HG03442 (cell line): ENCODE measurements around the gene PIAS1.

Experiments used
- ATAC-seq: cut with Tn5 transposase; IDR thresholded peaks from one replicate; pipeline ENCODE4 v1.9.1; 2021; ENCODE audit warnings: mild to moderate bottlenecking, moderate library complexity; ENCODE audit not compliant: unreplicated experiment

PIAS1 gene

DNA sequence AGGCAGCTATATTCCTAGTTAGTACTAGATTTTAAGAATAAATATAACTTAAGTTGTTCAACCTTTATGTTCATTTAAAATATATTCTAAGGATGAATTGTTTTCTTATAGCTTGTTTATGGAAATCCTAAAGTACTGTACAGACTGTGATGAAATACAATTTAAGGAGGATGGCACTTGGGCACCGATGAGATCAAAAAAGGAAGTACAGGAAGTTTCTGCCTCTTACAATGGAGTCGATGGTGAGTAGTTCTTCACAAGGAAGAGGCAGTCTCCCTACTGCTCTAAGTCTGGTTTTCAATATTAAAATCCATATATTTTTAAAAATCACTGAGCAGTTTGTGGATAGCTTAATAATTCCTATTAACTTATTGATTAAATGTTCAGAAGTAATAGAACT, 121.4 kb downstream of the PIAS1 start:
- no peak for ATAC-seq

DNA sequence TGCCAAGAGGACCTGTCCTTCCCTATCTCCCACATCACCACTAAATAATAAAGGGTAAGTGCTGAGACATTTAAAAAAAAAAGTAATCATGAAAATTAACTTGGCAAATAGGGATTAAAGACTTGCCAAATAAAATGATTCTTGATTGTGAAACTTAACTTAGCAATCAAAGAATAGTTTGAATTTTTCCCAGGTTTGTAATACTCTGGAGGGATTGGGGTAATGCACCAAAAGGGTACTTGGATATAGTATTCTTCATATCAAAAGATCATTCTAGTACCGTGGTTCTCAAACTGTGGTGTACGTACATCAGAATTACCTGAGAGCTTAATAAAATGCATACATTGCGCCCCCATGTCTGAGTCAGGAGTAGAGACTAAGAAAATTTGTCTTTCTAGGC, 122.5 kb downstream of the PIAS1 start:
- ATAC-seq = no peak

DNA sequence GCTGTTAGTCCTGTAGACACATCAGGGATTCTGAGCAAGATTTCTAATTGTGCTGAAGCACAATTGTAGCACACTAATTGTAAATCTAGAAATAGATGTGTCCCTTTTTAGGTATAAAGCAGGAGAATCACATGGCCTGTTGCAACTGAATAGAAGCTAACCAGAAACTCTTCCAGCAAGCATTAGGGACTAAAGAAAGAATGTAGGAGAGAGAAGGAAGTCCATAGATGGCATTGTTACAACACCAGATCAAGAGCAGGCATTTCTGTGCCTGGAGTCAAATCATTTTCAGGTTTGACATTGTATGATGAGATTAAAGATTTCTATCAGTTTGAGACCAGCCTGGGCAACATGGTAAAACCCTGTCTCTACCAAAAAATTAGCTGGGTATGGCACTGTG, 123.6 kb downstream of the PIAS1 start:
- ATAC-seq = no peak

DNA sequence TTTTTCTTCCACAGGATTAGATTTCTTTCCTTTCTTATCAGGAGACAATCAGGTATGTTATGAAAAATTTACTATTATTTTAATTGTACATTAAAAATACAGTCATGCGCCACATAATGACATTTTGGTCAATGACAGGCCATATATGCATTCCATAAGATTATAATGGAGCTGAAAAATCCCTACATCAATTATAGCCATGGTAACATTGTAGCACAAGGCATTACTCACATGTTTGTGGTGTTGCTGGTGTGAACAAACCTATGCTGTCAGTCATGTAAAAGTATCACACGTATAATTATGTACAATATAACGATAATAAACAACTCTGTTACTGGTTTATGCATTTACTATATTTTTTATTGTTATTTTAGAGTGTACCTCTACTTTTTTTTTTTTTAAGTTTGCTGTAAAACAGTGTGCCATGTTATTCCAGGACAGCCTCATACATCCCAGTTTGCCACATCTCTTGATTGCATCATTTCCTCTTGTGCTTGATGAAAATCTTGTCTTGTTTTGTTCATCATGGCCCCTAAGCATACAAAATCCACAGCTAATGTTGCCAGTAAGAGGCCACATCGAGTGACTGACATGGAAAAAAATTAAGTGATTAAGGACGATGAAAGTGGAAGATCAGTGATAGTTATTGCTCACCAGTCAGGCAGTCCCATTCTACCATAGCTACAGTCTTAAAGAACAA, 129.7 kb downstream of the PIAS1 start:
- no peak for ATAC-seq

DNA sequence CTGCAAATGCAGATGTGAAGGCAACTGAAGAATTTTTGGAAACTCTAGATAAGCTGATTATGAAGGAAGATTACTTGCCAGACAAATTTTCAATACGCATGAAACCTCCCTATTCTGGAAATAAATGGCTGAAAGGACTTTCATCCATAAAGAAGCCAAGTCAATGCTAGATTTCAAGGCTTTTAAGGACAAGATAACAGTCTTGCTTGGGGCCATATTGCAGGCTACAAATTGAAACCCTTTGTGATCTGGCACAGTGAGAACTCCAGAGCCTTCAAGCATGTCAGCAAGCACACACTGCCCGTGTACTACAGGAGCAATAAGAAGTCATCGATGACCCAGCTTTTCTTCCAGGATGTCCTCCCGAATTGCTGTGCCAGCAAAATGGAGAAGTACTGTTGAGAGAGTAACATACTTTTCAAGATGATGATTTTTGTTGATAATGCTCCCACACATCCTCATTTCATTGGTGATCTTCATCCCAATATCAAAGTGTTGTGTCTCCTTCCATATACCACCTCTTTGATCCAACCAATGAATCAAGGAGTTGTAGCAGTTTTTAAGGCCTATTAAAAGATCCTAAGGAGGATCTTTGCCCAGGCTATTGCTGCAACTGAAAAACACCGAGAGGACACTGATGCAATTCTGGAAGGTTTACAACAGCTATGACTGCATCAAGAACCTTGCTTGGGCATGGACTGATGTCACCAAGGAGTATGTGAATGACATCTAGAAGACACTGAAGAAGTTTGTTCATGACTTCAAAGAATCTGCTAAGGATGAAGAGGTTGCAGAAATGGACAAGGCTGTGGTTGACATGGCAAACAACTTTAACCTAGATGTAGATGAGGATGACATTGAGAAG, 130.7 kb downstream of the PIAS1 start:
- ATAC-seq = no peak

DNA sequence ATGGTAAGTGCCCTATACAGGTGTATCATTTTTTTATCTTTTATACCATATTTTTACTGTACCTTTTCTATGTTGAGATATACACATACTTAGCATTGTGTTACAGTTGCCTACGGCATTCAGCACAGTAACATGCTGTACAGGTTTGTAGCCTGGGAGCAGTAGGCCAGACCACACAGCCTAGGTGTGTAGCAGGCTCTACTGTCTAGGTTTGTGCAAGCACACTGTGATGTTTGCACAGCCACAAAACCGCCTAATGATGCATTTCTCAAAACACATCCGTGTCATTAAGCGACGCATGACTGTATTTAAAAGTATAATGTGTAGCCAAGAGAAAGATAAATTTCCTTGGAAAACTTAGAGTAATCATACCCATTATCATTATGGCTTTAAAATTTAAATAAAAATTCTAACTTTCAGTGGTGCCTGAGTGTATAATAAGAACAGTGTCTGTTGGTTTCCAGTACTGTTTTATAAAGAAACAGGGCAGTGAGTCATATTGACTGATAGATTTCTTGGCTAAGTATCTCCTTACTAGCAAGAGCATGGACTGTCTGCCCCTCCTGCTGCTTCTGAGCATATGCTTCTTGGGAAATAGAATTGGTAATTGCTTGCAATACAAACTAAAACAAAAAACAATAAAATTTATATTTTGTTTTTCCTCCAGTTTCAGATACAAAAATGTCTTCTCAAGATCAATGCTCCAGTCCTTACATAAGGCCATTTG, 132.7 kb downstream of the PIAS1 start:
- no peak for ATAC-seq

DNA sequence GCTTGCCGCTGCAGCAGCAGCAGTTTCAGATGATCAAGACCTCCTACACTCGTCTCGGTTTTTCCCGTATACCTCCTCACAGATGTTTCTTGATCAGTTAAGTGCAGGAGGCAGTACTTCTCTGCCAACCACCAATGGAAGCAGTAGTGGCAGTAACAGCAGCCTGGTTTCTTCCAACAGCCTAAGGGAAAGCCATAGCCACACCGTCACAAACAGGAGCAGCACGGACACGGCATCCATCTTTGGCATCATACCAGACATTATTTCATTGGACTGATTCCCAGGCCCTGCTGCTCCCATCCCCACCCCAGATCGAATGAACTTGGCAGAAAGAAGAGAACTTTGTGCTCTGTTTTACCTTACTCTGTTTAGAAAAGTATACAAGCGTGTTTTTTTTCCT, 133.4 kb downstream of the PIAS1 start:
- no peak for ATAC-seq

DNA sequence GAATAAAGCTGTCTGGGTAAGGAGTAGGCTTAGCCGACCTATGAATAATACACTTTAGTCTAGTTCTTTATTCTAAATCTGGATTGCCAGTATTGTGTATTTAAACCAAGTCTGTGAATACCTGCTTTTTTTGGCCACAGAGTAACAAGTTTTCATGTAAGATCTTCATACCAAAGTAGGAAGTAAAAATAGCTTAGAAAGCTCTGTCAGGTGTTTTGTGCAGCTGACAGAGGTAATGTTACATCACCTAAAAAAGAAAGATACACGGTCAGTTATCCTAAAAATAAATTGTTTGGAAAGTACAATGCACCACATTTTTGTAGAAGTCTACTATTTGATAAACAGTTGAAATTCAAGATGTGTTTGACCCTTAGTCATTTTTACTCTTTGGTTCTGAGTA, 134.5 kb downstream of the PIAS1 start:
- ATAC-seq = no peak

DNA sequence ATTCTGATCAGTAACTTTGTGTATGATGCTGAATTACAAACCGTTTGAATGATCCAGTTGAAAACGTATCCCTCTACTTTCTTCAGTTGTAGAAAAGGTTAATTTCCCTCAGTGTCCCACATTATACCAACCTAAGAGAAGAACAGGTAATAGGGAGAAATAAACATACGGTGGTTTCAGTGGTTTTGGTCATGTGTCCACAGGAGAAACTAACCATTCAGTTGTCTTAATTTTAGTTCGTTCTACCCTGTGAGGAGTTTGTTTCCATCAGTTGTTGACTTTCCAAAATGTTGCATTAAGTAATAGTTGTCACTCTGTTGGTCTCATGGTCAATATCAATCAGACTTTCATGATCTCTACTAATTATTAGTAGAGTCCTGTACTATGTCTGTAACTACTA, 135.9 kb downstream of the PIAS1 start:
- no peak for ATAC-seq

DNA sequence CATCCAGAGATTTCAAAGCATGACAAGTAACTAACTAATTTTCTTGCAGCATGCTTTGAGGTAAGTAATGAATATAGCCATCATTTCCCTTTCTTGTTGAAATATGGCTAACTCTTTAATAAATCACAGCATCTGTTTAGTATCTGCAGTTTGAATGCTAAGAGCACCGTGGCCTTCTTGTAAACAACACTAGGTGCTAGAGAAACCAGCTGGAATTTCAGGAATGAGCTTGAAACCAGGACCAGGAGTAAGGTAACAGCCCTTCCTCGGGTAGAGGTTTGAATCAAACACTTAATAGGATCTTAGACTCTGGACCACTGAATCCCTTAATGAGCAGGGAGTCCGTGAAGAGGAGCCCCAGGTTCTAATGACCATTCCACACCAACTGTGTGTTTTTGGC, 137.4 kb downstream of the PIAS1 start:
- ATAC-seq = no peak

DNA sequence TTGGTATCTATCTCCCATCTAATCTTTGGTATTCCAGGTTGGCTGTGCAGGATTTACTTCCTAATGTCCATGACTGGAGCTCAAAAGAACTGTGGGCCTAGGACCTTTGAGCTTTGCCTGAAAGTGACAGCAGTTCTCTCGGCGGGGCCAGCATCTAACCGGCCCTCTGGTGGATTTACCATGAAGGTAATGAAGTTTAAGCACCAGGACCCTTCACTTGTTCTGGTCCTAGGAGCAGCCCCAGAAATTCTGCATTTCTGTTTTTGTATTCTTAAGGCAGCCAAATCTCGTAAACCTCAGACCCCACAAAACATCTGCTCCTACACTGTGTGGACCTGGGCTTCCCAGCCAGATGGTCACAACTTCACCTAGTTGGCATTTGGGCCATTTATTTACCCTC, 138.0 kb downstream of the PIAS1 start:
- ATAC-seq = no peak

DNA sequence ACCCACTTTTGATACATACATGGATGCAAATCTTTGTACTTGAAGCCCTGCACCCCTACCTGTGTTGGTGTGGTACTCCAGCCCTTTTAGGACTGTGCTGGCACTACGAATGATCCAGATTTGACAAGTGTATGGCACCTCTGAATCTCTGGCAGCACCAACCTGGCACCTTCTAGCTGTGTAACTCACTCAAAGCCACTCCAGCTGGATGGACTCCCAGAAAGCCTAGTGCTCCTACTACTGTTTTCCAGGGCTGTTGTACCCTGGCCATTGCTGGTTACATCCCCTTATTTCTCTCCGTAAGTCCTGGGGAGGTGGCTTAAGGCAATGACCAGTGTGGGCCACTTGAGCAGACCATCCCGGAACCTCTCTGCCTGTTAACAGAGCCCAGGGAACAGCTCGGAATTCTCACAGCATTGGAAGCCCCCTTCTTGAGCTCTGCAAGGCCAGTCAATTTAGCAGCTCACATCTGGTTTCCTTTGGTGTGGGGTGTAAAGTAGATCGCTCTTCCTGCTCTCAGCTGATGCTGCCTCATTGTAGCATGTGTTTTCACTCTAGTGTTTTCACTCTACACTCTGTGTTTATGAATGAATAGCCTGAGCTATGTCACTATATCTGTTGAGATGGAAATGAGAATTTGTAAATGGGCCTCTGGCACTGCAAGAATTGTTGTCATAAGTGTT, 138.8 kb downstream of the PIAS1 start:
- ATAC-seq = no peak

DNA sequence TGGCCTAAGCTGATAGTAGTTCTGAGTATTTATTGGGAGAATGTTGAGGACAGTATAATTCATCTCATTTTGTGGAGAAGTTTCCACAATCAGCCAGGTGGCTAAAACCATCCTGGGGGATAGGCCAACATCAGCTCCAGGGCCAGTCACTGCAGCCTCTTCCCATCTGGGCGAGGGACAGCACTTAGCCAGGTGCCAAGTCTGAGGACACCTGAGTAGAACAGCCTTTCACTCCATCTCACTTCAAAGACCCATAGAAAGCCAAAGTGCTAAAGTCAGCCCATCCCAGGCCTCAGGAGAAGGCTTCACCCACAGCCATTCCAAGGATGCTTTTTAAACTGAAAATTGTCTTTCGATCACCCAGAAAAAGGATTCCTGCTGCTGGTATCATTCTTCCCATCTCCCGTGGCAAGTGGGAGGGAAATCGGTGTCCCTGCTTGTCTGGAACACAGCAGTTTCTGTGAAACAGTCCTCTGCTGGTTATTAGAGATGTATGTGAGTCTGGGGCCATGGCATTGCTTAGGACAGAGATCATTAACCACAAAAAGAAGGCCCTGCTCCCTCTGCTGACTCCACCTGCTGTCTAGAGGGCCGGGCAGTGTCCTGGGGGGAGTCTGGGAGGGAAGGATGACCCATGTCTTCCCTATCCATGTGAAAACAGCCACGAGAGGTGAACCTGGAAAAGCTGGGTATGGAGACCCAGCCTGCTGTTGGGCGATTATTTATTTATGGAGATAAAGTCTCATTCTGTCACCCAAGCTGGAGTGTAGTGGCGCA, 141.4 kb downstream of the PIAS1 start:
- ATAC-seq = no peak

DNA sequence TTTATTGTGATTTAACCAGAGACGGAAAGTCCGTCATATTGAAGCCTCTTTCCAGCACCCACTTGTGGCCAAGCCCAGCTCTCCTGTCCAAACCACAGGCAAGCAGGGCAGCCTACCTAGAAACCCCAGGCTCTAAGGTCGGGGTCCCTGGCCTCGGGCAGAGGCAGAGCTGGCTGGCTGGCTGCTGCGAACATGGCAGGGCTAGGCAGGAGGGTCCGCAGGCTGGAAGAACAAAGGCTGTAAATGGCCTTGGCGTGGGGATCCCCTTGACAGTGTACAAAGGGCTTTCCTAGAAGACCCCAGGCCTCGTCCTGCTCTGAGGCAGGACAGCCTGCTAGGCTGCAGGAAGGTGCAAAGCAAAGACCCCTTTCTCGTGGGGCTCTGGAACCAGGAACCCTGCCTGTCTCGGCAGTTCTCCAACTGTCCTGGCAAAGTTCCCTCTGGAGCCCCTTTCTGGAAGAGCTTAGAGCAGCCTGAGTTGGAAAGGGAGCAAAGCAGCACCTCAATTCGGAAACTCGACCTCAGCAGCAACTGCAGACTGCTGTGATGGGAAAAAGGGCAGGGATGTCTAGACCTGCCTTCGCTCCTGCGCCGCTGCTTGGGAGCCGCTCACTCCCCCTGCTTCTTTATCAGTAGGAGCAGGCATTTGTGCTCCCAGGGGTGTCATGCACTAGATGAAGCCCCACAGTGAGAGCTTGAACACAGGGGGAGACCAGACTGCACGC, 142.5 kb downstream of the PIAS1 start:
- ATAC-seq = no peak

DNA sequence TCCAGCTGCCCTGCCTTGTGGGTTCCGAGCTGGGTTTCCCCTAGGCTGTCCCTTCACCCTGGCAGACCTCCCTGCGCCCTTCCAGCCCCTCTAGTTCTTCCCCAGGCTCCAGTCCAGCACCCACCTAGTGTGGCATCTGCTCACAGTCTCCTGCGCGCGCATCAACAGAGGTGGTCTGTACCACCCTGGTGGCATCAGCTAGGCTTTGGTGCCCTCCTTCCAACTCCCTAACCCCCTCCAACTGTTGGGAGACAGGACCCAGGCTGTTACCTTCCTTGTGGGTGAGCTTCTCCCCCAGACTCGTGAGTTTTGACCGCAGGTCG, 143.0 kb downstream of the PIAS1 start:
- no peak for ATAC-seq

DNA sequence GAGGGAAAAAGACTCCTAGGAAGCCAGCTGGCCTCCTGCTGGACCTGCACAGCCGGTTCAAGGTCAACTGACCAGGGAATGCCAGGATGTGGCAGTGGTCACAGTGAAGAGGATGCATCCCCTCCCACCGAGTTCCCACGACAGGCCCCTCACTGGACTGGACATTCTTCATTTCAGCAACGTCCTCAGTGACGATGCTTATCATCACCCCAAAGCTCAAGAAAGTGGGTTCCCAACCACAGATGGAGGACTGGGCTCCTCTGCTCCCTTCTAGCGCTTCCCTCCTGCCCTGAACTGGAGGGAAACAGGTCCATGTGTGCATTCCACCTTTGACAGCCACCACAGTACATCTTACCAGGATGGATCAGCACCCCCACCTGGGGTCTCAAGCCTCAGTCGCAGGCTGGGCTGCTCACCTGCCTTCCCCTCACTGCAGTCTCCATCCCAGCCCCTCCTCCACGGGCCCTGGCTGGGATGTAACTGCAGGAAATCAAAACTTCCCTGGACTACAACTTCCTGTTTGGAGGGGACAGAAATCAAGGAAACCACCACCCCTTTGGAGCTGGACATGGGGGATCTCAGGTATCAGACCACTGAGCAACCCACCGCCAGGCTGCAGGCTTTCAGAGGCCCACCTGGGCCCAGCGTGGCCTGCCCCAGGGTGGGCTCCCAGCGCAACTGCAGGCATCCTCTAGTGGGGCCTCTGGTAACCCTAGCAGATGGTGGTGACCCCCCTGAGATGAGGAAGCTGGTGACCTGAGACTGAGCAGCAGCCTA, 143.7 kb downstream of the PIAS1 start:
- no peak for ATAC-seq

DNA sequence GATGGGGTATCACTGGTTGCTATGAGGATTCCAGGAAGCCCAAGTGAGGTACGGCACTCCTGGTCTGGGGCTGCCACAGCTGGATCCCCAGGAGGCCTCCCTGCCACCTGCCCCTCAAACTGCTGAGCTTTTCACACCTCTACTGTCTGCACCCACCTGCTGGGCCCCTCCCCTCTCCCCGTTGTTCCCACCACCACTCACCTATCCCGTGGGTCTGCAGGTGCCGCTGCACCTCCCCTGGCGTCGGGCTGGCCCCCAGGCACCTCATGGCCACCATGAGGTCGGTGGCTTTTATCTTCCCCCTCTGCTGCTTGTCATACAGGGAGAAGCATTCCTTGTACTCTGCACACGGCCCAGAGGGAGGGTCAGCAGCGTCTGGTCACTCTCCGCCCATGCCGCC, 145.2 kb downstream of the PIAS1 start:
- no peak for ATAC-seq

DNA sequence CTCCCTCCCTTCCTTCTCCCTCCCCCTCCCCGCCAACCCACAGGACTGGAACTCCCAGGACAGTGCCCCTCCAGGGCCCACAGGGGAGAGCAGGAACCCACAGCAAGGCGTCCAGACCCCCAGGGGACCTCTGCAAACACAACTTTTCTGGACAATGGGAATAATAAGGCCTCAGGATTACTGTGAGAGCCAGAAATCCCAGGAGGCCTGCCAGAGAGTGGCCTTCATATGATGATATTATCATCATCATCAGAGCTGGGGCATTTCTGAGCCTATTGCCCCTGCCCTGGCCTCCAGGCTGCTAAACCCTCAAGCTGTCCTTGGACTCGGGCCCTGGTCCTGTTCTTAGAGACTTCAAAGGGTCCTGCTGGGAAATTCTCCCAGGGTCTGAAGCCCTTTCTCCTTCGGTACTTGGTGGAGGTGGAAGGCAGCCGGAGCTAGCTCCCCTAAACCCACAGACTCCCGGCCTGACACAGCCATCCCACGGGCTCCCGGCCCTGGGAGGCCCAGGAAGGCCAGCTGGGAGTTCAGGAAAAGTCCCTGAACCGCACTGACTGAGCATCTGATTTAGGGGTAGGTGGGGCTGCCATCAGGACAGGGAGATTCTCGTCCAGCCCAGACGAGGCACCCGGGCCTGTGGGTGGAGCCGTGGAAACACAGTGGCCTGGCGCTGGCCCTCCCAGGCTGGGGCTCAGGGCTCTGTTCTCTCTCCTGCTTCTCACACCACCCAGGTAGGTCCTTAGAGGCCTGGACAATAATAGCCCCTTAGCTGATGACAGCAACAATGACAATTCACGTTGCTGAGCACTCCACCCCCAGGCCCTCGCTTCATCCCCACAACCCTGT, 146.1 kb downstream of the PIAS1 start:
- no peak for ATAC-seq
